BLaER1 treated with 17β-estradiol and CSF1 and Interleukin-3, amounts not matched to agents 10 nM and 100 nM (cell line): ENCODE measurements around the gene DDX51.

Source experiments
- H3K27ac ChIP-seq, 11 experiments: shearing (Covaris generic); formaldehyde crosslinking; 2 replicates each; pipeline ENCODE4 v1.8.1; 2022
- H3K27me3 ChIP-seq, 11 experiments: shearing (Covaris generic); formaldehyde crosslinking; 2 replicates each; pipeline ENCODE4 v1.8.1; 2022
- H3K36me3 ChIP-seq, 11 experiments: shearing (Covaris generic); formaldehyde crosslinking; 2 replicates each; pipeline ENCODE4 v1.8.1; 2022
- H3K4me1 ChIP-seq, 10 experiments: shearing (Covaris generic); formaldehyde crosslinking; 2 replicates each; pipeline ENCODE4 v1.8.1; 2022
- H3K4me2 ChIP-seq, 11 experiments: shearing (Covaris generic); formaldehyde crosslinking; 2 replicates each; pipeline ENCODE4 v1.8.1; 2022
- H3K4me3 ChIP-seq, 10 experiments: shearing (Covaris generic); formaldehyde crosslinking; 2 replicates each; pipeline ENCODE4 v1.8.1; 2022
- H3K9ac ChIP-seq, 11 experiments: shearing (Covaris generic); formaldehyde crosslinking; 2 replicates each; pipeline ENCODE4 v1.8.1; 2022
- H3K9me3 ChIP-seq, 11 experiments: shearing (Covaris generic); formaldehyde crosslinking; replicated peaks in 1 of 11; 2 replicates each; pipeline ENCODE4 v1.8.1; 2022
- H4K20me1 ChIP-seq, 11 experiments: shearing (Covaris generic); formaldehyde crosslinking; 2 replicates each; pipeline ENCODE4 v1.8.1; 2022
- Cebpa-rat ChIP-seq, 11 experiments: shearing (Covaris generic); IDR thresholded peaks; 2 replicates each; pipeline ENCODE4 v1.8.1; 2022

Gene DDX51

GRCh38 chr12:132144115-132144809, at the start of gene DDX51, which contains the start of gene NOC4L:
TSS of gene DDX51 (minus strand) at chr12:132144319. CDS start at chr12:132144296, 23 bp downstream.
TSS of gene NOC4L (plus strand) at chr12:132144457. CDS start at chr12:132144489, 32 bp downstream.
- peak within 1 kb of the TSS; percentile 69 to 91 (median 87) for H3K27ac ChIP-seq
- no peak for TF ChIP-seq Cebpa-rat (IDR thresholded peaks at IDR 0.05)
- H3K36me3 ChIP-seq: peaks cover 31 to 69% (median 65%) of the 10 kb centered on the region in 11 experiments
- no peaks in the 10 kb centered on the region for H3K27me3 ChIP-seq
- peaks cover 20 to 33% (median 24%) of the 10 kb centered on the region in 10 experiments for H3K4me1 ChIP-seq
- no peaks in the 10 kb centered on the region for H3K9me3 ChIP-seq
- H3K4me3 ChIP-seq: peak within 1 kb of the TSS; percentile 89 to 100 (median 98)
- H3K9ac ChIP-seq: peak within 1 kb of the TSS; percentile 86 to 97 (median 90)
- H4K20me1 ChIP-seq: peaks cover 0 to 89% (median 75%) of the 10 kb centered on the region in 11 experiments; a peak in 18 of 22 replicates
- peak within 1 kb of the TSS; percentile 96 to 100 (median 99) for H3K4me2 ChIP-seq

- peaks cover 0 to 10% (median 0%) of the 10 kb centered on the region in 11 experiments; a peak in 7 of 22 replicates for H4K20me1 ChIP-seq
- no peak overlapping the region for H3K4me3 ChIP-seq
- TF ChIP-seq Cebpa-rat (IDR thresholded peaks at IDR 0.05): no peak
- 0 out of 22 replicates have a peak, but pooled peaks cover 0 to 5% (median 0%) of the 10 kb centered on the region in 11 experiments for H3K36me3 ChIP-seq
- H3K9me3 ChIP-seq: peaks cover 11 to 17% (median 14%) of the 10 kb centered on the region in 11 experiments; a peak in 19 of 22 replicates
- H3K4me1 ChIP-seq: peaks cover 49 to 82% (median 73%) of the 10 kb centered on the region in 10 experiments
- H3K27ac ChIP-seq: no peak overlapping the region
- H3K27me3 ChIP-seq: peaks cover 0 to 12% (median 0%) of the 10 kb centered on the region in 11 experiments; a peak in 5 of 22 replicates
- H3K4me2 ChIP-seq: peak overlapping the region in 8 of 11 experiments; percentile 94 to 100 (median 96); a peak in 13 of 22 replicates
- H3K9ac ChIP-seq: 0 out of 22 replicates have a peak overlapping the region, but pooled peaks of 1 of the 11 experiments have one; percentile 18
Observed at GRCh38 chr12:132191715-132192553, 47.8 kb upstream of the DDX51 start.

GRCh38 chr12:132190834-132191500, 46.8 kb upstream of the DDX51 start:
- peak overlapping the region in 7 of 11 experiments; percentile 72 to 83 (median 81); a peak in 11 of 22 replicates for H3K9ac ChIP-seq
- H3K27ac ChIP-seq: peak overlapping the region in 2 of 11 experiments; percentile 73 to 76; a peak in 3 of 22 replicates
- H3K4me3 ChIP-seq: peak overlapping the region in 6 of 10 experiments; percentile 58 to 75 (median 69); a peak in 11 of 20 replicates
- peaks cover 0 to 7% (median 0%) of the 10 kb centered on the region in 11 experiments; a peak in 5 of 22 replicates for H3K27me3 ChIP-seq
- TF ChIP-seq Cebpa-rat (IDR thresholded peaks at IDR 0.05): no peak
- H3K9me3 ChIP-seq: peaks cover 11 to 17% (median 14%) of the 10 kb centered on the region in 11 experiments; a peak in 19 of 22 replicates
- peak overlapping the region; percentile 94 to 100 (median 97) for H3K4me2 ChIP-seq
- H3K36me3 ChIP-seq: 0 out of 22 replicates have a peak, but pooled peaks cover 0 to 5% (median 0%) of the 10 kb centered on the region in 11 experiments
- peaks cover 0 to 10% (median 0%) of the 10 kb centered on the region in 11 experiments; a peak in 6 of 22 replicates for H4K20me1 ChIP-seq
- H3K4me1 ChIP-seq: peaks cover 52 to 82% (median 73%) of the 10 kb centered on the region in 10 experiments

- TF ChIP-seq Cebpa-rat (IDR thresholded peaks at IDR 0.05): no peak
- H3K4me2 ChIP-seq: peak overlapping the region; percentile 94 to 100 (median 97)
- H3K9ac ChIP-seq: peak overlapping the region; percentile 68 to 83 (median 79)
- H3K36me3 ChIP-seq: 0 out of 22 replicates have a peak, but pooled peaks cover 0 to 5% (median 0%) of the 10 kb centered on the region in 11 experiments
- H3K27ac ChIP-seq: peak overlapping the region; percentile 56 to 76 (median 70); a peak in 21 of 22 replicates
- H4K20me1 ChIP-seq: peaks cover 0 to 10% (median 0%) of the 10 kb centered on the region in 11 experiments; a peak in 6 of 22 replicates
- H3K9me3 ChIP-seq: peaks cover 11 to 17% (median 14%) of the 10 kb centered on the region in 11 experiments; a peak in 19 of 22 replicates
- H3K4me1 ChIP-seq: peaks cover 52 to 82% (median 73%) of the 10 kb centered on the region in 10 experiments
- peak overlapping the region; percentile 58 to 75 (median 70) for H3K4me3 ChIP-seq
- H3K27me3 ChIP-seq: no peaks in the 10 kb centered on the region; a peak in 1 of 22 replicates
Observed at GRCh38 chr12:132190012-132190755, 46.1 kb upstream of the DDX51 start.

- Histone ChIP-seq H3K4me1 (peaks cover 49 to 82% (median 74%) of the 10 kb centered on the region in 10 experiments), H3K27me3 (no peaks in the 10 kb centered on the region; a peak in 1 of 22 replicates), H4K20me1 (peaks cover 0 to 10% (median 0%) of the 10 kb centered on the region in 11 experiments; a peak in 6 of 22 replicates), H3K36me3 (0 out of 22 replicates have a peak, but pooled peaks cover 0 to 5% (median 0%) of the 10 kb centered on the region in 11 experiments), H3K4me2 (peak overlapping the region; percentile 94 to 100 (median 98)), H3K9me3 (peaks cover 10 to 15% (median 13%) of the 10 kb centered on the region in 11 experiments; a peak in 19 of 22 replicates), H3K9ac (peak overlapping the region; percentile 69 to 83 (median 79)), H3K27ac (peak overlapping the region; percentile 56 to 76 (median 72); a peak in 21 of 22 replicates), H3K4me3 (peak overlapping the region; percentile 58 to 75 (median 70))
- no peak for TF ChIP-seq Cebpa-rat (IDR thresholded peaks at IDR 0.05)
Observed at GRCh38 chr12:132189378-132190011, 45.4 kb upstream of the DDX51 start.

- peak overlapping the region; percentile 69 to 83 (median 77) for H3K9ac ChIP-seq
- peak overlapping the region in 10 of 11 experiments; percentile 50 to 82 (median 72); a peak in 21 of 22 replicates for H3K27ac ChIP-seq
- H3K4me3 ChIP-seq: peak overlapping the region; percentile 58 to 75 (median 70)
Observed at GRCh38 chr12:132188916-132189325, 44.8 kb upstream of the DDX51 start.

More at GRCh38 chr12:132188916-132189325, 44.8 kb upstream of the DDX51 start:
- H3K27me3 ChIP-seq: no peaks in the 10 kb centered on the region; a peak in 1 of 22 replicates
- TF ChIP-seq Cebpa-rat (IDR thresholded peaks at IDR 0.05): no peak
- H3K9me3 ChIP-seq: peaks cover 4 to 9% (median 7%) of the 10 kb centered on the region in 11 experiments; a peak in 19 of 22 replicates
- H4K20me1 ChIP-seq: peaks cover 0 to 10% (median 0%) of the 10 kb centered on the region in 11 experiments; a peak in 6 of 22 replicates
- 0 out of 22 replicates have a peak, but pooled peaks cover 0 to 5% (median 0%) of the 10 kb centered on the region in 11 experiments for H3K36me3 ChIP-seq
- H3K4me2 ChIP-seq: peak overlapping the region; percentile 94 to 100 (median 98)
- H3K4me1 ChIP-seq: peaks cover 49 to 85% (median 79%) of the 10 kb centered on the region in 10 experiments
